Measurements from ENCODE around the gene IKZF3.
"Not testable (repeated sequence)": the region's sequence is repeated elsewhere in the genome, so short reads cannot be mapped to it uniquely, and the experiment has no call there.

The IKZF3 gene

DNA sequence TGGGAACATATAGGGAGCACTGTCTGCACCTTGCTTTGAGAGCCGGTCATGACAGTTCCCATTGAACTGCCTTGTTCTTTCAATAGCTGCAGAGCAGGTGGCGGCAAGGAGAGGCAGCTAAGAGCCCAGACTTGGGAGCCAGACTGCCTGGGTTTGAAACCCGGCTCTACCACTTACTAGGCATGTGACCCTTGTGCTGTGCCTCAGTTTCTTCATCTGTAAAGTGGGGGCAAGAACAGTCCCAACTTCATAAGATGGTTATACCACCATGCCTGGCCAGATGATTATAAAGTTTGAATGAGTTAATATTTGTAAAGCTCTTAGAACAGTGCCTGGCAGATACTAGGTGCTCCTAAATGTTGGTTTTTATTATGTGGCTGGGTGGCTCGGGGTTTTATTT is 149.9 kb downstream of the IKZF3 start:
- DNase-seq, result no peak

DNA sequence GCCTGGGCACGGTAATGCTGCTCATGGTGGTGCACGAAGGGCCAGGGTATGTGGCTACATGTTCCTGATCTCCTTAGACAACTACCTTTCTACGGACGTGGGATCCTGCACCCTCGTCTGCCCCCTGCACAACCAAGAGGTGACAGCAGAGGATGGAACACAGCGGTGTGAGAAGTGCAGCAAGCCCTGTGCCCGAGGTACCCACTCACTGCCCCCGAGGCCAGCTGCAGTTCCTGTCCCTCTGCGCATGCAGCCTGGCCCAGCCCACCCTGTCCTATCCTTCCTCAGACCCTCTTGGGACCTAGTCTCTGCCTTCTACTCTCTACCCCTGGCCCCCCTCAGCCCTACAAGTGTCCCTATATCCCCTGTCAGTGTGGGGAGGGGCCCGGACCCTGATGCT is 152.3 kb downstream of the IKZF3 start:
- DNase-seq, result no peak

DNA sequence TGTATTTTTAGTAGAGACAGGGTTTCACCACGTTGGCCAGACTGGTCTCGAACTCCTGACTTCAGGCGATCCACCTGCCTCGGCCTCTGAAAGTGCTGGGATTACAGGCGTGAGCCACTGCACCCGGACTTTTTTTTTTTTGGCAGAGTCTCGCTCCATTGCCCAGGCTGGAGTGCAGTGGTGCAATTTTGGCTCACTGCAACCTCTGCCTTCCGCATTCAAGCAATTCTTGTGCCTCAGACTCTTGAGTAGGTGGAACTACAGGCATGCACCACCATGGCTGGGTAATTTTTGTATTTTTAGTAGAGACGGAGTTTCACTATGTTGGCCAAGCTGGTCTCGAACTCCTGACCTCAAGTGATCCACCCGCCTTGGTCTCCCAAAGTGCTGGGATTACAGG is 153.0 kb downstream of the IKZF3 start:
- not testable (repeated sequence) for DNase-seq

DNA sequence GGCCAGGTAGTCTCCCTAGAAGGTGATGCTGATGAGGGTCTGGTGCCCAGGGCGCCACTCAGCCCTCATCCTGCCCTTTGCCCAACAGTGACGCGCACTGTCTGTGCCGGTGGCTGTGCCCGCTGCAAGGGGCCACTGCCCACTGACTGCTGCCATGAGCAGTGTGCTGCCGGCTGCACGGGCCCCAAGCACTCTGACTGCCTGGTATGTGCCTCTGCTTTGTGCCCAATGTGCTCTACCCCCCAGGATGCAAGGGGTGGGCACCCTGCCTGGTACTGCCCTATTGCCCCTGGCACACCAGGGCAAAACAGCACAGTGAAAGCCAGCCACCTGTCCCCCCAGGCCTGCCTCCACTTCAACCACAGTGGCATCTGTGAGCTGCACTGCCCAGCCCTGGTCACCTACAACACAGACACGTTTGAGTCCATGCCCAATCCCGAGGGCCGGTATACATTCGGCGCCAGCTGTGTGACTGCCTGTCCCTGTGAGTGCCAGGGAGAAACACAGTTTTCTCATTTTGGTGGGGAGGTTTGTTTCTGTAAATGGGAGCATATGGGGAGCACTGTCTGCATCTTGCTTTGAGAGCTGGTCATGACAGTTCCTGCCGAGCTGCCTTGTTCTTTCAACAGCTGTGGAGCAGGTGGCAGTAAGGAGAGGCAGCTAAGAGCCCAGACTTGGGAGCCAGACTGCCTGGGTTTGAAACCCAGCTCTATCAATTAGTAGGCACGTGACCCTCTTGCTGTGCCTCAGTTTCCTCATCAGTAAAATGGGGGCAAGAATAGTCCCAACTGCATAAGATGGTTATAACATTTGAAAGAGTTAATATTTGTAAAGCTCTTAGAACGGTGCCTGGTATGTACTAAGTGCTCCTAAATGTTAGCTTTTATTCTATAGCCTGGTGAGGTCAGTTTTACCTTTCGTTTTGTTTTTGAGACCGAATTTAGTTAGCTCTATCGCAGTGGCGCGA is 153.8 kb downstream of the IKZF3 start:
- DNase-seq, result no peak

DNA sequence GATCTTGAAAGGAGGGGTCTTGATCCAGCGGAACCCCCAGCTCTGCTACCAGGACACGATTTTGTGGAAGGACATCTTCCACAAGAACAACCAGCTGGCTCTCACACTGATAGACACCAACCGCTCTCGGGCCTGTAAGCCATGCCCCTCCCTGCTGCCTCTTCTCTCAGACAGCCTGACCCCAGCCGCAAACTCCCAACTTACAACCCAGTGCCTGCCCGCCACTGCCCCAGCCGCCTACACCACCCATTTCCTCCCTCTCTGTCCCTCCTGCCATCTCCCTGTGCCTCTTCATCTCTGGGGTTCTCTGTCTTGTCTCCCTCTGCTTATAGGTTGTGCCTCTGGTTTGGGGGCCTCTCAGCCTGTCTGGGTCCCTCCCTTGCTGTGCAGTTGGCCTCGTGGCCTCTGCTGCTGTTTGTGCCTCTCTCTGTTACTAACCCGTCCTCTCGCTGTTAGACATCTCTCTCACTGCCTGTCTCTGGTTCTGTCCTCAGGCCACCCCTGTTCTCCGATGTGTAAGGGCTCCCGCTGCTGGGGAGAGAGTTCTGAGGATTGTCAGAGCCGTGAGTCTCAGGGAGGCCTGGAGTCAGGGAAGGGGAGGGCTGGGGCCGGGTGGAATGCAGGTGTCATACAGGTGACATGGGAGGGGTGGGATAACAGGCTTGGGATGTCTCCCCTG is 154.7 kb downstream of the IKZF3 start:
- no peak for DNase-seq

Measured in NCI-H1417 treated with DMSO at 0.1 percent for 48 hours (cell line).